OCI-M1 (cell line): ENCODE results near the gene ZNF716.
"Not testable (repeated sequence)": the region's sequence is repeated elsewhere in the genome, so short reads cannot be mapped to it uniquely, and the experiment has no call there.

ENCODE experiments used
- DNase-seq: peaks from one replicate; lab custom pipeline; 2025; lab: John Stamatoyannopoulos, UW

ZNF716 gene

GRCh38 chr7:57426629-57427003 lies 23.4 kb upstream of the ZNF716 start:
- DNase-seq, result no peak

GRCh38 chr7:57427146-57427545 lies 22.8 kb upstream of the ZNF716 start:
- no peak for DNase-seq

- no peak for DNase-seq
Measured at GRCh38 chr7:57427594-57427993, 22.4 kb upstream of the ZNF716 start.

- DNase-seq, result no peak
Measured at GRCh38 chr7:57432583-57432982, 17.4 kb upstream of the ZNF716 start.

- DNase-seq, result no peak
Measured at GRCh38 chr7:57437581-57437980, 12.4 kb upstream of the ZNF716 start.

- DNase-seq, result no peak
Measured at GRCh38 chr7:57438244-57438643, 11.7 kb upstream of the ZNF716 start.

- DNase-seq, result no peak
Measured at GRCh38 chr7:57443567-57443966, 6.4 kb upstream of the ZNF716 start.

GRCh38 chr7:57469186-57469828 lies 19.3 kb downstream of the ZNF716 start:
- DNase-seq, result not testable (repeated sequence)

GRCh38 chr7:57480304-57480703 lies 30.3 kb downstream of the ZNF716 start:
- not testable (repeated sequence) for DNase-seq

GRCh38 chr7:57485022-57485421 lies 35.0 kb downstream of the ZNF716 start:
- not testable (repeated sequence) for DNase-seq

GRCh38 chr7:57487957-57488356 lies 38.0 kb downstream of the ZNF716 start:
- no peak for DNase-seq

- not testable (repeated sequence) for DNase-seq
Measured at GRCh38 chr7:57495111-57495510, 45.1 kb downstream of the ZNF716 start.

- DNase-seq, result no peak
Measured at GRCh38 chr7:57496395-57496794, 46.4 kb downstream of the ZNF716 start.

GRCh38 chr7:57505176-57505575 lies 55.2 kb downstream of the ZNF716 start:
- DNase-seq, result no peak
